ENCODE measurements around the gene MACROD2.
"Not testable (repeated sequence)": the region's sequence is repeated elsewhere in the genome, so short reads cannot be mapped to it uniquely, and the experiment has no call there.

Gene MACROD2

DNA sequence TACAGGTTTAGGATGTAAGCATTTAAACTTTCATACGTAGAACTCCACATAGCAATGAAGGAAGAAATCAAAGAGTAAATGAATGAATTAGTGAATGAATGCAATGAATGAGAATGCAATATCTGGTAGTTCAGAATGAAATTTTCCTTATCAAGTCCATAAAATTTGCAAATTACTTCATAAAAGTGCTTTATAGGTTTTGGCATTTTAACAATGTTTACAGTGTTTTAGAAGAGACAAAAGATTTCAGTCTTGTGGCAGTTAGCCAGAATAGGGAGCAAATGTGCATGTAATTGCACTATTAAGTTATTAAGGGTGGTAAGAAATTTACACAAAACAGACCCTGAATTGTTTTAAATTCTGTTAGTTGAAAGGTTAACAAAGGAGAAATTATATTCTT is 1081.5 kb downstream of the MACROD2 start:
- no peak for DNase-seq

DNA sequence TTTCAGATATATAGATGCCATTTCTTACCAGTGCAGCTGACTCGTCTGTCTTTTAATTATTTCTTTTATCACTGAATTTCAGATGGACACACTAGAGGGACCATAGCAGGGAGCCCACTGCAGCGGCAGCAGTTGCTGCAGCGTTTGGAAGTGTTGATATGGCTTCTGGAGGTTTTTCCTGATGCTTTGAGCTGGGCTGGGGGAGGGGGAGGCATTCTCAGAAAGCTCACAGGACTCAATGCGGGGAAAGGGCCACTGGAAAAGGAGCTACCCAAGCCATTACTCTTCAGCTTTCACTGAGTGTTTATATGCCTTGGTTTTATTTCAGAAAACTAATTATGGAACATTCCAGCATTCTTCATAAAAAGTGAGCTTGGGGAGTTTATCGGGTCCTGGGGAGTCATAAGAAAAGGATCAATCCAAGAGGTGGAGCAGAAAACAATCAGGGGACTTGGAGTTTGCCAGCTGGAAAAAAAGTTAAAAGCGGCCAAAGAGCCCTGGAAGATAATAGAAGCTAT is 1082.5 kb downstream of the MACROD2 start:
- DNase-seq: no peak

DNA sequence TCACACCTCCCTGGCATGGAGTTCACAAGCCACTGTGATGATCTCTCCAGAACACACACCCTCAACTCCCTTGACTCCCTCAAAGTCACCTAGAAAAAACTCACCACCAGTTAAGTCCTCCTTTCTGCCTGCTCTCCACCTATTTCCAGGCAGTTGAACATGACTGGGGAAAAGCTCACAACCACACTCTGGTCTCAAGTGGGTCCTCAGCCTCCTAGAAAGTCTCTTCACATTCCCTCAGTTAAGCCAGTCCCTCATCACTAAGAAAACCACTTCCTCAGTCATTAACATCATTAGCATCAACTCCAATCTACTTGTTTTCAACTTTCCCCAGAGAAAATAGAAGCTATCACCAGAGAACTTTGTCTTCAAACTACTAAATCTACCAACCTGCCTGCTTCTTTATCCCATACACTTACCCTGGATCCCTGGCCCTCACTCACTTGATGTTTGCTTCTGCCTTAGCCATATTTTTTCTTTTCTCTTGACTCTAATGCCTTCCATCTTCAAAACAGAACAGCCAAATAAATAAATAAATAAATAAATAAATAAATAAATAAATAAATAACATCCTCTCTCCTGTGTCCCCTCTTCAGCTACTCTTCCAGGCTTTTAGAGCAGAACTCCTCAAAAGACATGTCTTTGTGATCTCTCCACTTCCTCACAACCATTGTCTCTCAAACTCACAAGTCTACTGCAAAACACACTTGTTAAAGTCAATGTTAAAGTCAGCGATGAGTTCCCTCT is 1084.5 kb downstream of the MACROD2 start:
- DNase-seq: no peak

DNA sequence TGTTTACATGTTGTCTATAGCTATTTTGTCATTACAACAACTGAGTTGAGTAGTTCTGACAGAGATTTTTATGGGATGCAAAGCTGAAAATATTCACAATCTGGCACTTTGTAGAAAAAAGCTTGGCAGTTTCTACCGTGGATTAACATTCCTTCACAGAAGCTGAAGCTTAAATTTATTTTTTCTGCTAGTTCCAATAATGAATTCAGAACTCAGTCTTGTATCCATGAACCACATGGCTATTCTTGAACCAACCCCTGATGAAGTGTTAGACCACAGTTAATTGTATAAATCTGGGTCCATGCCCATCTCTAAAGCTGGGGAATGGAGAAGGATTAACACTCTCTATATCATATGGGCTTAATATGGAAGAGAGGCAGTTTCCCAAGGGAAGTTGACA is 1085.9 kb downstream of the MACROD2 start:
- DNase-seq: no peak

DNA sequence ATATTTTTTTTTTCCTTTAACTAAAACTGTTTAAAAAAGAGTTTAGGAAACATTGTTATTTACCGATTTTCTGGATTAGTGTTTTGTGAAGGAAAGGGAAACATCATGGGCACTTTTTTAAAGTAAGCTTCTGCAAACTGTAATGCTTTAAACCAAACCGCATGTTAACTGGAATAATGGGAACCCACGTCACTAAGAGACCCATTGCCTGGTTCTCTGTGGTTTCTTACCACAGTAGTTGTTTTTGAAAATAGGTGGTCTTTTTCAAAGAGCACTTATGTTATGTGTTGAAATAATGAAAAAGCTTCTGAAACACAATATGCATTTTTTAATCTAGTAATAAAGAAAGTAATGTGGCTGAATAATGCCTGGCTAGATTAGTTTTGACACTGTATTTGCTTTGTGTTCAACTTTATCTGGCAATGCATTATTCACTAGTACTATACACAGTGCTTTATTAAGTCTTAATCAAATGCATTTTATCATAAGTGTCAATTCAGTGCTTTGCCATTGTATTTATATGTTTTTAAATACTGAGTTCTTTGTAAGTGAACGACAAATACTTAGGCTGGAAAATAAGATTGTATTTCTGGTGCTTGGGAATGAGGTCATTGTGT is 1096.2 kb downstream of the MACROD2 start:
- DNase-seq: no peak

DNA sequence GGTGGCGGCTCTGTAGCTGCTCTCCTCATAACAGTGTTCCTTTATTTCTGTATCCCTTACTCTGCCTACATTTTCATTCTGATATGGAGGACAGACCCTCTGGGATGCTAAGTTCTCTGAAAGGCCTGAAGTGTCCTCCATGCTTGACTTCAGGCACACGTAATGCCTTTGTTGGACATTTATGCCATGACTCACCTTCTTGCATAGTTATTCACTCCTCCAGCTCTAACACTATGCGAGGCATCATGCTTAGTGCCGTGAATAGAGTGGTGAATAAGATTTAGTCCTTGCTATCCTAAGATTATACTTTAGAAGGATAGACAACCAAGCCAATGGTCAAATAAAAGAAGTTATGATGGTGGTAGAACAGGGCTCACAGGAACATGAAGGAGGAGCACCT is 1103.0 kb downstream of the MACROD2 start:
- no peak for DNase-seq

DNA sequence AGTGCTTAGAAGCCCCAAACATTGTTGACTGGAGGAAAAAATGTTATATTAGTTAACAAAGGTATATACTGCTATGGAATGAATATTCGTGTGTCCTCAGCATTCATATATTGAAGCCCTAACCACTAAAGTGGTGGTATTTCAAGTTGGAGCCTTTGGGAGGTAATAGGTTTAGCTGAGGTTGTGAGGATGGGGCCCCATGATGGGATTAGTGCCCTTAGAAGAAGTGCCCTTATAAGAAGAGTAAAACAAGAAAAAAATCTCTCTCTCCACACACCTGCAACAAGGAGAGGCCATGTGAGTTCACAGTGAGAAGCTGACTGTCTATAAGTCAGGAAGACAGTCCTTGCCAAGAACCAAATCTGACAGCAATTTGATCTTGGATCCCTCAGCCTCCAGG is 1103.8 kb downstream of the MACROD2 start:
- no peak for DNase-seq

DNA sequence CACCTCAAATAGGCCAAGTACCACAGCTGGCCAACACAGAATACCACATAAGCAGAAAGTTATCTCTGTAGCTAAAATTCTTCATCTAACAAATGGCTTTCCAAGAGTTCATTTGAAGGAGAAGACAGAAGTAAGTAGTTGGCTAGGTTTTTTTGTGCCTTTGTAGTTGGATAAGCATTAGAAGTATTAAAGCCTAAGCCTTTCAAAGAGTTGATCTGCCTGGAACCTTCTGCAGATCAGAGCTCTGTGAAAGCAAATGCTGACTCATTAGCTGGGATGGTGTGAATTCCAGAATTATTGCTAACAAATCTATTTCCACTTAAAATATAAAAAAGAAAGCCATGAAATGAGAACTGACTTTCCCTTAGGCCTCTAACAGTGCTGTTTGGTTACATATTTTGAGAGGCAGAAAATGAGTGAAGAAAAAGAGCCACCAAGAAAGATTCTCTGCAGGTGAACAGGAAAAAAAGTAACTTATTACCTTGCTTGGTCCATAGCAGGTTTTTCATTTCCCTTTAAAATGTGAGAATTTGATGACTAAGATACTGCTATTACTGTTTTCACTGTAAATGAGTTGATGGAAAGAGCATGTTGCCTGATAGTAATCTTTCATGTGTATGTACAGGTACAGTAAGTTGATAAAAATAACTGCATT is 1105.3 kb downstream of the MACROD2 start:
- no peak for DNase-seq

DNA sequence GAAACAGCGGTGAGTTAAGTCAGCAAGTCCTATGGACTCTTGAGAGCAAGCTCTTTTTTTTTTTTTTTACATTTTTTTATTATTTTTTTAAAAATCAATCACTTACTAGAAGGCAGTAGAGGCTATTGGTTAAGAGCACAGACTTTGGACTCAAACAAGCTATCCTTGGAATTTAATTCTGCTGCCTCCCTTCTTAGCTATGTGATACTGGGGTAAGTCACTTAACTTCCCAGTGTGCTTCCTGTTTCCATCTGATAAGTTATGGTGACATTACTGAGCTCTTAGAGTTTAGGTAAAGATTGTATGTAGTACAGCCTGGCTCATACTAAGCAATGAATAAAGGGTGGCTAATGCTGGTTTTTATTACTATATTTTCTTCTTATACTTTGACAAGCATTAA is 1112.6 kb downstream of the MACROD2 start:
- DNase-seq: no peak

DNA sequence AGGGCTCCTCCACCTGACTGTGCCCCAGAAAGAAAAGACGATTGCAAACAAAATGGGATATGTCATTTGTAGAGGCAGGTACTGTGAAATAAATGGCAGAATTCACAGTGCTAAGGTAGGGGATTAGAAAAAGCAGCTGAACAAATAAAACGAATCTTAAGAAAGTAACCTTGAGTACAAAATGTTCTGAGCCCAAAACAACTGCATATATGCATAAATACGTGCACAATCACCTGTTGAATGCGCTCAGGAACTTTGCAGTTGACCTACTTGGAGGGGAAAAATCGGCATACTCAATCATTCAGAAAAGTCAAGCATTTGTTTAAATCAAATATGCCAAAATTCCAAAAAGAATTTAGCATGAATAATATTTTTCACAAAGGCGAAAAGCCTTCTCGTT is 1114.2 kb downstream of the MACROD2 start:
- no peak for DNase-seq

DNA sequence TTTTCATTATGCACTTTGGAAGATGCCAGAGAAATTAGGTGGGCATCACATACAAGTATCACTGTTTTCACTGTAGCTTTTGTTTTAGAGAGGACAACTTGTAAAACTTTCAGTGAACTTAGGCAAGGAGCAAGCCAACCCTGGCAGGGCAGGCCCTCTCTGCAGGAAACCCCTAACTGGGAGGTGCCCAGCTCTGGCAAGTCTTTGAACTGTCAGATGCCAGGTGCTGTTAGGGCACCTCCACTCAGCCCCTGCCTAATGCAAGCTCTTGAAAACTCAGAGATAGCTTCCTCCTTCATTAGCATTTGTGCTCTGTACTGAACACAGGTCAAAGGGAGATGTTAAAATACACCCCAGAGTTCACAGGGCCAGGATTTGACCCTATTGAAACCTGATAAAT is 1116.3 kb downstream of the MACROD2 start:
- no peak for DNase-seq

DNA sequence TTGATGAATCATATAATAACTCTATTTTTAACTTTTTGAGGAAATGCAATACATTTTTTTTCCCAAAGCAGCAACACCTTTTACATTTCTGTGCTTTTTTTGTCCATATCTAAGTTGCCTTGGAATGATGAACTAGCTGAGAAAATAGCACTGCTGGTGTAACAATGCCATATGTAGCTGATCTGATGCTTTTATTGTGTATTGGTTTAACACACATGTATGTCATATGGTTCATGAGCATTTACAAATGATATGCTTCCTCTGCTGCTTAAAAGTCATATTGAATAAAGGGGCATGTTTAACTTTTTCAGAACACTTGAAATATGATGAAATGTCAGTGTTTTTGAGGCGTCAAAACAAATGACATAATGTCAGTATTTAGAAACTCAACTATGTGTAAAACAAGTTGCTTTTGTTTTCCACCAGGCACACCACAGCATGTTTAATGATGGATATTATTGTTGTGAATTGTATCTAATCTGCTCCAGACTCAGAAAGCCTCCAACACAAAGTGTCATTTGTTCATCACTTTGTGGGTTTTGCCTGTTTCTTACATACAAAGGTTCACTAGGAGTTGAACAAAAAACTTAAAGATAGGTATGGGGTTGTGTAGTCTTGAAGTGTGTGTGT is 1117.9 kb downstream of the MACROD2 start:
- no peak for DNase-seq

DNA sequence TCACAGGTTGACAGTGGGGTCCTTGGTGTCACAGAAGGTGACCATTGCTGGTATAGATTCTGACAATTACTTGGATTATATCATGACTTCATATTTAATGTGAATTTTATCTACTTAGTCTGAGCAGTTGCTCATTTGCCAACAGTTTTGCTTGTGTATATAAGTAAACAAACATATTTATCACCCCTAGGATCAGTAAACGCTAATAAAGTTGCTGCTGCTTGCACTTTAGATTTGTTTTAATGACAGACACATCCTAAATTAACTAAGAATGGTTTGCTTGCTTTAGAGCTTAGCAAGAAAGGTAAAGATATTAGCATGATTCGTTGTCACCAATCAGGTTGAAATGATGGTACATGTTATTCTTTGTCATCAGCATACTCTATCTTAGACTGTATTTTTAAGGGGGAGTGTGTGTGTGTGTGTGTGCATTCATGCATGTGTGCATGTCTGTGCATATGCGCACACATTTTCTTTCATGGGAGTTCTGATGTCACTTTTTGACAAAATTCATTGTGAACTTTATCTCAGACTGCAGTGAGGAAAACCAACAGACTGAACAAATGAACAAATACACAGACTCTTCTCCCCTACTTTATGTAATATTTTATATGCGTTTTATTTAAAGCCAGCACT is 1124.7 kb downstream of the MACROD2 start:
- no peak for DNase-seq

DNA sequence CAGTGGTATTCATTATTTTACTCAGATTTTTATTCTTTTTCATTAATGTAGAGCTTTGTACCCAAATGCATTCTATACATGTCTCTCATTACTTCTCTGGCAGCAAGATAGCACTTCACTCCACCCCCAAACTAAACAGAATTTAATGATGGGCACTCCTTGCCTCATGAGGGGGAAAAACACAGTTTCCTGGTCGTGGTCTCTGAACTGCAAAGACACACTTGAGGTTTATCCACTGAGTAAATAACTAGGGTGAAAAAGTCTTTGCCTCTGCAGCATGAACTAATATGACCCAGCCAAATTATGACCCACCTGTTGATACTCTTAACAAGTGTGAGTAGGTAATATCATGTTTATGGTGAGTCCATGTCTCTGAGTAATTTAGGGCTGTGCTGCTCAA is 1127.3 kb downstream of the MACROD2 start:
- DNase-seq: no peak

DNA sequence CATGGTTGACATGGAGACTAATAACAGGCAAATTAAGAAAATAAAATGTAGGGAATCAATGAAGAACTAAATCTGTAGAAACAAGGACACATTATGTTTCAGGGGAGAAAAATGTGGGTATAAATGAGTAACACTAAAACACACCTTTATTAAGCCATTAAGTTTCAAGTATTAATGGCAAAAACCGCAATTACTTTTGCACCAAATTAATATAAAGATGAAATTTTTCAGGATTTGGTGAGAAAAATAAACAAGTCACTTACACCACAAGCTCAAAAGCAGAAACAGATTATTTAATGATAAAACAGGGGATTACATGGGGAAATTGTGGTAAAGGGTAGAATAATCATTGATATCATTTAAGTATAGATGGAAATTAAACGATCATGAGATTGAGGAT is 1135.9 kb downstream of the MACROD2 start:
- no peak for DNase-seq

DNA sequence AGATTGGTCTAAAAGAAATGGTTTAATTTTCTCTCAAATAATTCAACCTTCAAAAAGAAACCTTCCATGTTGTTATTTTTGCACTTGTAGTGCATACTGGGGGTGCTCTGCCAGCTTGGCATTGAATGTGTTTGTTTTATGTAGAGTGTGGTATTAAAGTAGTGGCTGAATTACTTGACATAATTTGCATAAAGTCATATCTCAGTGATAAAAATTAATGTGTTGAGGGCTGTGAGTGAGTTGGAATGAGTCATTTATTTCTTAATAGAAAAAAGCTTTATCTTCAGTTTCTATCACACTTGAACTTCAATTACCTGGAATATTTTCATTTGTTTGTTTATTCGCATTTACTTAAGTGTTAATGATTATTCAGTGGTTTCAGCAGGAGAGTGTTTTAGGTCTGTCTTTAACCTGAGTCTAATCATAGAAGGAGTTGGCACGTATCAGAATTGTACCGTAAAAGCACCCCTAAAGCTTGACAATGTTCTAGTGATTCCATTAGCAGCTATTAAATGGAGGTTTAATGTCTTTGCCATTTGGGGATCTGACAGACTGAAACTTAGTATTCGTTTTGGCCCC is 1143.3 kb downstream of the MACROD2 start:
- no peak for DNase-seq

DNA sequence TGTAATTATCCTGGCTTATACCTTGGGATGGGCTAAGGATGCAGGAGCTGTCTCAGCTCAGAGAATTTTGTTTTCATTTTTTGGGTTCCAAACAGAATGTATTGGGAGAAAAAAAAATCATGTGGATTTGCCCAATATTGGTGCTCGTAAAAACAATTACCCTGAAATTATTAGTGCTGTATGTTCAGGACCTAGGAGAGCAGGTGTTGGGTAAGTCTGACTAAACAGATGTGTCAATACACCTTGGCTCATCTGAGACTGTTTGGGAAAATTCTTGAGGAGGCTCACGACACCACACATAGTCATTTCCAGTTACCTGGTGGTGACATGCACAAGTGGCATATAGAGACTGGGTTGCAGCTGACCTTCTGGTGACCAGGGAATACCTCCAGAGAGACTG is 1144.2 kb downstream of the MACROD2 start:
- no peak for DNase-seq

DNA sequence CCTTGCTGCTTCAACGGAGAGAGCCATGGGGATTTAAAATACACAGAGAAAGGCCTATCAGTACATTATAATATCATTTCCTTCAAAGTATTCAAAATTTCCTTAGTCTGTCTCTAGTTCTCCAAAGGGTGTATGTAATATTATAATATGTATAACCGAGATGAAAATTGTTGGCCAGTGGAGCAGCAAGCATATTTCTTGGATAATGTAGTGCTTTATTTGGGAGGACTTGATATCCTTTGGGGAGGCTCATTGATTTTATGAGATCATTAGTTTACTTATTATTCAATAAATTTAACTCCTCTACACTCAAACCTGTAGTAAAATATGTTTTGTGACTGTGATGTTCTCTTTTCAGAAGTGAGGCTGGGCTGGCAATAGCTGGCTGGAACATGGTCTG is 1145.0 kb downstream of the MACROD2 start:
- no peak for DNase-seq

DNA sequence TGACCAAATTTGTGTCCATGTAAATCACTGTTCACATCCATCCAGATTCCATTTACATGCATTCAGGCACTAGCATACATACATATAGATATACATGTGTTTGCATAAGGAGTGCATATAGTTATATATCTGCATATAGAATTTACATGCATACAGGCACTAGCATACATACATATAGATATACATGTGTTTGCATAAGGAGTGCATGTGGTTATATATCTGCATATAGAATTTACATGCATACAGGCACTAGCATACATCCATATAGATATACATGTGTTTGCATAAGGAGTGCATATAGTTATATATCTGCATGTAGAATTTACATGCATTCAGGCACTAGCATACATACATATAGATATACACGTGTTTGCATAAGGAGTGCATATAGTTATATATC is 1145.6 kb downstream of the MACROD2 start:
- not testable (repeated sequence) for DNase-seq

DNA sequence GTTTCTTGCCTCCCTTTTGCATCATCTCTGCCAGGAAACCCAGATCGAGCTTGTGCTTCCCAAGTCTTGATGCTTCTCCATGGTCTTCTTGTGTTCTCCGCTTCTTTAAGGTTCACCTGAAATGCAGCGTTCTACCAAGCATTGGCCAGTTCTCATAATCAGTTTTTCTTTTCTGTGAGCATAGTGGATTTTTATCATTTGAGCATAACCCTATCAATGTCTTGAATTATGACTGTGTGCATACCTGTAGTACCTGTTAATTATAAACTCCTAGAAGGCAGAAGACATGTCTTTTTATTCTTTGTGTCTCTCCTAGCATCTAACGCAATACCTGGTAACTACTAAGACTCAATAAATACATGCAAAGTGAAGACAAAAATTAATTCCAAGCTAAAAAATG is 1146.5 kb downstream of the MACROD2 start:
- no peak for DNase-seq

DNA sequence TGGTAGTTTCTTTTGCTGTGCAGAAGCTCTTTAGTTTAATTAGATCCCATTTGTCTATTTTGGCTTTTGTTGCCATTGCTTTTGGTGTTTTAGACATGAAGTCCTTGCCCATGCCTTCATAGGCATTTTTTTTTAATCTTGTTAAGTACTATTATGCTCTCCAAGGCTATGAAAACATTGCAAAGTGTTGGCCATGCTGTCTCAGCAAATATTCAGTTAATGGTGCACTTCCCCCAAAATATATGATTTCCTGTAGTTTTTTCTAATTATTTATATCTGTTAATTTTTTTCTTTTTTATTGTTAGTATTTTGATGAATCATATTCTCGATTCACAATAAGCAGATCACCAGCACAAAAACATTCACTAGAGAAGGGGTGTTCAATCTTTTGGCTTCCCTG is 1148.2 kb downstream of the MACROD2 start:
- no peak for DNase-seq

DNA sequence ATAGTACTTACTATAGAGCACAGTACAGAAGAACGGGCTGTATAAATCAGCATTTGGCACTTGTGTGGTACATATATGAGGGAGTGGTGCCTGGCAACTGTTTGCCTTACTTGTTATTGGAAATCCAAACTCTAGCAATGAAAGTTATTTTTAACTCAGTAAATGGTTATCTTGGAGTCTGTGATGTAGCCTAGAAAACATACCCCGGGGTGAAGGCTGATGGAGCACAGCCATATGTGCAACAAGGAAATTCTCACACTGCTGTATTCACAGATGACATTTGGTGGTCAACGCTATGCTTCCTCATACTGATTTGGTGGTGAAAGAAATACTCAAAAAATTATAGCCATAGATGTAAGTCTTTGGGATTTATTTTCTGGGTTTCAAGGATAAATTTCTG is 1149.6 kb downstream of the MACROD2 start:
- DNase-seq: no peak

DNA sequence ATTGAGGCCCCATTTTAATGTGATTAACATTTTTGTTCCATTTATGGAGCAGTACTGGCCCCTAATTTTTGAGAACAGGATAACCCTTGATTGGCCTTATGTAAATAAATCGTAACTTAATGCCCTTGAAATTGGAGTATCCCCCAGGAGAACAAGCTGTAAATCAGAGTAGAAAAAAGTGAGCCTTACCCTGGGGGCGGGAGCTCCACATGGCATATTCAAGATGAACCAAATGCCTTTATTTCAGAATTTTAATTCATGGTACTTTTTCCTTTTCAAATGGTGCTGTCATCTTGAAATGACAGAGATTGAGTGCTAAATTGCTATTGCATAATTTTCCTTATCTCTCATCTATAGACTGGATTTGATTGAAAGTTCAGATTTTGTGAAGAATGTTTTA is 1151.6 kb downstream of the MACROD2 start:
- no peak for DNase-seq
